Type B pancreatic cell (in vitro differentiated cells): ENCODE results near the gene PADI1. TPM values are rescaled to one million over a fixed set of nuclear protein-coding genes. Genes with fewer than 3 reads are reported as not detected.

Experiments used
- DNase-seq: peaks from one replicate; pipeline ENCODE4 v3.0.0; 2021; ENCODE audit warnings: mixed read lengths; ENCODE audit not compliant: unreplicated experiment; ENCODE audit errors: extremely low spot score
- H3K27ac Mint-ChIP-seq: 2 replicates; pipeline ENCODE4 v1.8.0; 2021; ENCODE audit warnings: mild to moderate bottlenecking, mixed read lengths
- H3K27me3 Mint-ChIP-seq: 2 replicates; pipeline ENCODE4 v1.8.0; 2021; ENCODE audit warnings: mixed read lengths
- H3K36me3 Mint-ChIP-seq: 2 replicates; pipeline ENCODE4 v1.8.0; 2021; ENCODE audit warnings: mixed read lengths
- H3K4me1 Mint-ChIP-seq: one replicate; pipeline ENCODE4 v1.8.0; 2021; ENCODE audit warnings: mixed read lengths; ENCODE audit not compliant: unreplicated experiment
- H3K4me3 Mint-ChIP-seq: 2 replicates; pipeline ENCODE4 v1.8.0; 2021; ENCODE audit warnings: mild to moderate bottlenecking, mixed read lengths
- H3K9me3 Mint-ChIP-seq: 2 replicates; pipeline ENCODE4 v1.8.0; 2021; ENCODE audit warnings: mixed read lengths
- CTCF ChIP-seq: fragments of 200-600 bp; sonication (generic); conservative IDR thresholded peaks from 2 replicates; pipeline ENCODE4 v1.5.0; 2021; ENCODE audit warnings: antibody characterized with exemption, mild to moderate bottlenecking
- microRNA-seq: library from miRNA; unstranded; fragments of <30 nt; microRNA quantifications from one replicate; pipeline ENCODE4, GENCODE V29; 2020
- total RNA-seq: library from RNA; stranded (reverse); gene quantifications from 2 replicates; pipeline ENCODE4 v1.2.1, GENCODE V29; 2021; ENCODE audit warnings: low replicate concordance

The PADI1 gene
- total RNA-seq, 1 donor from 2014 or later: 21.2 TPM

GRCh38 chr1:17295292-17295691, 90.4 kb downstream of the PADI1 start:
- H3K4me1 Mint-ChIP-seq: no peaks in the 10 kb centered on the region
- no peaks in the 10 kb centered on the region for H3K9me3 Mint-ChIP-seq
- no peak overlapping the region for H3K4me3 Mint-ChIP-seq
- peaks cover 2% of the 10 kb centered on the region for H3K27me3 Mint-ChIP-seq
- no peak for TF ChIP-seq CTCF
- no peak overlapping the region for H3K27ac Mint-ChIP-seq
- H3K36me3 Mint-ChIP-seq: no peaks in the 10 kb centered on the region
- DNase-seq: no peak

Small RNA genes within 50 kb of the gene (microRNA-seq; reads per million reads assigned to microRNA genes)
- not detected for gene MIR3972

Other genes starting within 250 kb of the PADI1 start
- 112 and 158 TPM in 2 replicates for gene MFAP2, start 224.5 kb upstream of the PADI1 start, total RNA-seq
- gene ATP13A2, start 193.2 kb upstream of the PADI1 start, total RNA-seq: 66.4 and 80.3 TPM in 2 replicates
- 72.7 and 101 TPM in 2 replicates for gene SDHB, start 151.1 kb upstream of the PADI1 start, total RNA-seq
- 3.5 and 5.6 TPM in 2 replicates for gene PADI2, start 85.7 kb upstream of the PADI1 start, total RNA-seq
- gene PADI3, start 44.0 kb downstream of the PADI1 start, total RNA-seq: not detected in 2 replicates
- not detected in 2 replicates for gene PADI4, start 103.1 kb downstream of the PADI1 start, total RNA-seq
- not detected in 2 replicates for gene PADI6, start 167.1 kb downstream of the PADI1 start, total RNA-seq
- 171 and 183 TPM in 2 replicates for gene RCC2, start 234.5 kb downstream of the PADI1 start, total RNA-seq